ENCODE measurements around the gene ASIC3.

The ASIC3 gene

DNA sequence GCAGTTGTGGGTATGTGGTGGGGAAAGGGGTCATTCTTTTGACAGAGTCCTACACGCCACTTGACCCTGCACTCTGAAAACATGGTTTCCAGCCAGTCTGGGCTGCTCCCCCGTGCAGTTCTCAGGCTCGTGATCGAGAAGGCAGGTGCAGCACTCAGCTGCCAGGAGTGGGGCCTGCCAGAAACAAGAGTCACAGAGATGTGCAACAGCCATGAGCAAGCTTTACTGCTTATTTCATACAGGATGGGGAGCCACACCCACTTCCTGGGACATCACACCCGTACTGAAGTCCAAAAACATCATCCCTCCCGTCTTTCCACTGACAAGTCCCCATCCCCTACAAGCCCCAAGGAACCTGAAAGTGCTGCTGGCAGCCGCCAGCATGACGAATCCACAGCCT lies 33.4 kb upstream of the ASIC3 start:
- H3K4me2 ChIP-seq (ENCODE audit: low read length): no peak overlapping the region
- H3K4me3 ChIP-seq (ENCODE audit: low read length): no peak overlapping the region
- H3K9me3 ChIP-seq (replicated peaks; ENCODE audit: low read length): no peaks in the 10 kb centered on the region
- H3K4me1 ChIP-seq (ENCODE audit: control insufficient read depth, insufficient read depth, low read length): peaks cover 24% of the 10 kb centered on the region
- H3K36me3 ChIP-seq (ENCODE audit: insufficient read depth, low read length): no peaks in the 10 kb centered on the region
- H3K27me3 ChIP-seq (ENCODE audit: control insufficient read depth, insufficient read depth, low read length): peaks cover 58% of the 10 kb centered on the region
- no peak overlapping the region for H3K9ac ChIP-seq (ENCODE audit: low read depth, low read length)

DNA sequence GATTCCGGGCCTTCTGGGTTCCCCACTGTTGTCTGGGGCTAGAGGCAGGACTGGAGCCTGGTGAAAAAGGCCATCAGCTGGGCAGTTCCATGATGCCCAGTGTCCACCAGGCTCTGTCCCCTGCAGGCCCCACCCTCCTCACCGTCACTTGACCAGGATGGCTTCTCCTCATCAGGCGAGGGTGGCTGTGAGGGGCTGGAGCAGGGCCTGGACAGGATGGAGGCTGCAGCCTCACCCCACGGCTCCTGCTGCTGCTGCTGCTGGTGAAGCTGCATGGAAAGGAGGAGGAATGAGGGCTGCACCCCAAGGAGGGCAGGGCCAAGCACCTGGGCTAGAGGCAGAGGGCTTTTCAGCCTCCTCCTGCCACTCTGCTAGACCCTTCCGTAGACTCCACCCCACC lies 32.4 kb upstream of the ASIC3 start:
- H3K4me2 ChIP-seq (ENCODE audit: low read length): no peak overlapping the region
- no peaks in the 10 kb centered on the region for H3K36me3 ChIP-seq (ENCODE audit: insufficient read depth, low read length)
- H3K9ac ChIP-seq (ENCODE audit: low read depth, low read length): no peak overlapping the region
- H3K4me1 ChIP-seq (ENCODE audit: control insufficient read depth, insufficient read depth, low read length): peaks cover 24% of the 10 kb centered on the region
- H3K27me3 ChIP-seq (ENCODE audit: control insufficient read depth, insufficient read depth, low read length): peaks cover 58% of the 10 kb centered on the region
- no peaks in the 10 kb centered on the region for H3K9me3 ChIP-seq (replicated peaks; ENCODE audit: low read length)
- no peak overlapping the region for H3K4me3 ChIP-seq (ENCODE audit: low read length)

DNA sequence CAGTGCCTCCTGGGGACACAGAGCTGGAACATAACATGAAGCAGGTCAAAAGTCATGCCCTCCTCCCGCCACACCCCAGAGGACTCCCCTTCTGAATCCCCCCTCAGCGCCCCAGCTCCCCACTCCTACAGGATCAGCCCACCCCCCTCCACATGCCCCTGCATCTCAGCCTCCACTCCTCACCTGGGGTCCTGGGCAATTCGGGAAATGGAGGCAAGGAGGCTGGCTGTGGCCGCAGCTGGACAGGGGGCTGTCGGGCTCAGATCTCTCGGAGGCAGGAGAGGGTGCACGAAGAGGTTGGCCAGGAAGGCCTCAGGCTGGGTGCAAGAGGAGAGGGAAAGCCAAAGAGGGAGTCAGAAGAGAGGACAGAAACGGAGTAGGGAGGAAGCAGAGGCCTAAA lies 31.8 kb upstream of the ASIC3 start:
- Histone ChIP-seq H3K9me3 (replicated peaks; ENCODE audit: low read length) (no peaks in the 10 kb centered on the region), H3K36me3 (ENCODE audit: insufficient read depth, low read length) (no peaks in the 10 kb centered on the region), H3K27me3 (ENCODE audit: control insufficient read depth, insufficient read depth, low read length) (peaks cover 63% of the 10 kb centered on the region), H3K4me1 (ENCODE audit: control insufficient read depth, insufficient read depth, low read length) (peaks cover 24% of the 10 kb centered on the region), H3K4me3 (ENCODE audit: low read length) (no peak overlapping the region), H3K9ac (ENCODE audit: low read depth, low read length) (no peak overlapping the region), H3K4me2 (ENCODE audit: low read length) (no peak overlapping the region)

GRCh38 chr7:151016942-151017341 lies 31.4 kb upstream of the ASIC3 start:
- no peaks in the 10 kb centered on the region for H3K9me3 ChIP-seq (replicated peaks; ENCODE audit: low read length)
- no peak overlapping the region for H3K4me3 ChIP-seq (ENCODE audit: low read length)
- peaks cover 66% of the 10 kb centered on the region for H3K27me3 ChIP-seq (ENCODE audit: control insufficient read depth, insufficient read depth, low read length)
- H3K9ac ChIP-seq (ENCODE audit: low read depth, low read length): no peak overlapping the region
- peaks cover 24% of the 10 kb centered on the region for H3K4me1 ChIP-seq (ENCODE audit: control insufficient read depth, insufficient read depth, low read length)
- H3K36me3 ChIP-seq (ENCODE audit: insufficient read depth, low read length): no peaks in the 10 kb centered on the region
- no peak overlapping the region for H3K4me2 ChIP-seq (ENCODE audit: low read length)

DNA sequence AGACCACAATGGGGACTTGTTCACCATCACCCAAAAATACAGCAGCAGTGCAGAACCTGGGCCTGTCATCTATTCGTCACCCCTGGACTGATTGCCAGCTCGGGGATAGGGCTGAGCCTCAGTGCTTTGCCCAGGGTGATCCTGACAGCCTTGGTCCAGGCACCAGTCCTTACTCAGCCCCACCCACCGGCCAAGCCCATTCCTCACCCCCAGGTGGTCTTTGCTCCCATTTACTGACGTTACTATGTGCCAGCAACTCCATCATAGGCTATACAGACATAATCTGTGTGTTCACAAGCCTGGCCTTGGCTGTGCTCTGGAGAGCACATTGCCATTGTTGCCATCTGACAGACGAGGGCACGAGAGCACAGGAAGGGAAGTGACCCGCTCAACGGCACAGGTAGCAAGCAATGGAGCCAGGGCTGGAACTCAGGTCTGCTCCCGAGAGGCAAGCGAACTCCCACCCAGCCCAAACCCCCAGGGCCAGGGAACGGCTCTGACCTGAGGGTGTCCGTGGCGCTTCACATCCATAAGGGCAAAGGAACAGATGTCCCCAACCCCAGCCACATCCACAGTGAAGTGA lies 30.9 kb upstream of the ASIC3 start:
- peaks cover 24% of the 10 kb centered on the region for H3K4me1 ChIP-seq (ENCODE audit: control insufficient read depth, insufficient read depth, low read length)
- H3K9me3 ChIP-seq (replicated peaks; ENCODE audit: low read length): no peaks in the 10 kb centered on the region
- peak overlapping the region; percentile 80 for H3K4me2 ChIP-seq (ENCODE audit: low read length)
- no peak overlapping the region for H3K4me3 ChIP-seq (ENCODE audit: low read length)
- H3K9ac ChIP-seq (ENCODE audit: low read depth, low read length): no peak overlapping the region
- no peaks in the 10 kb centered on the region for H3K36me3 ChIP-seq (ENCODE audit: insufficient read depth, low read length)
- H3K27me3 ChIP-seq (ENCODE audit: control insufficient read depth, insufficient read depth, low read length): peaks cover 65% of the 10 kb centered on the region

GRCh38 chr7:151017953-151018420 lies 30.3 kb upstream of the ASIC3 start:
- Histone ChIP-seq H3K4me2 (ENCODE audit: low read length) (peak overlapping the region; percentile 80), H3K9ac (ENCODE audit: low read depth, low read length) (no peak overlapping the region), H3K4me1 (ENCODE audit: control insufficient read depth, insufficient read depth, low read length) (peaks cover 23% of the 10 kb centered on the region), H3K9me3 (replicated peaks; ENCODE audit: low read length) (no peaks in the 10 kb centered on the region), H3K36me3 (ENCODE audit: insufficient read depth, low read length) (no peaks in the 10 kb centered on the region), H3K4me3 (ENCODE audit: low read length) (peak overlapping the region; percentile 56), H3K27me3 (ENCODE audit: control insufficient read depth, insufficient read depth, low read length) (peaks cover 63% of the 10 kb centered on the region)

DNA sequence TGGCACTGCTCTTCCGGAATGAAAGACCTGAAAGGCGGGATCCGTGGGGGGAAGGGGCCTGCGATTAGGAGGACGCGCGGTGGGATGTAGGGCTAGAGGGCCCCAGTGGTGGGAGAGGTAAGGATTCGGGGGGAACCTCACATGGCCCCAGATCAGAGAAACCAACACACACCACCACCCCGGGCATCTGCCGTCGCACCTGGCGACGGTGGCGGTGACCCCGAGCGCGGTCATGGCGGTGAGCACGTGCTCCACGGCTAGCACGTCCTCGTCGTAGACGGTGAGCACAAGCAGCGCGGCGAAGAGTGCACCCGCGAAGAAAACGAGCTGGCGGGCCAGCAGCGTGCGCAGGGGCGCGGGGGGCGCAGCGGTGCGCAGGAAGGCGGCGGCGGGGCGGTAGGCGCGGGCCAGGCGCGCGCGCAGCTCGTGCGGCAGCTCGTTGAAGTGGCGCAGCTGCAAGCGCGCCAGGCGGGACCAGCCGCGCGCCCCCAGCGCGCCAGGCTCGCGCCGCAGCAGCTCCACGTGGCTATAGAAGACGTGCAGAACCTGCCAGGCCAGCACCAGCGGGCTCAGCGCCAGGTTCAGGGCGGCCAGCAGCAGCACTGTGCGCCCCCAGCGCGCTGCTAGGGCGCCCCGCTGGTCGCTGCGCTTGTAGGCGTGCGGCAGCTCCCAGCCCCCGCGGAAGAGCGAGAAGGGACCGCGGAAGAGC lies 29.8 kb upstream of the ASIC3 start:
- H3K4me2 ChIP-seq (ENCODE audit: low read length): peak overlapping the region; percentile 80
- no peak overlapping the region for H3K9ac ChIP-seq (ENCODE audit: low read depth, low read length)
- H3K4me1 ChIP-seq (ENCODE audit: control insufficient read depth, insufficient read depth, low read length): peaks cover 20% of the 10 kb centered on the region
- no peaks in the 10 kb centered on the region for H3K9me3 ChIP-seq (replicated peaks; ENCODE audit: low read length)
- peaks cover 66% of the 10 kb centered on the region for H3K27me3 ChIP-seq (ENCODE audit: control insufficient read depth, insufficient read depth, low read length)
- no peaks in the 10 kb centered on the region for H3K36me3 ChIP-seq (ENCODE audit: insufficient read depth, low read length)
- H3K4me3 ChIP-seq (ENCODE audit: low read length): peak overlapping the region; percentile 56

GRCh38 chr7:151019130-151019447 lies 29.2 kb upstream of the ASIC3 start:
- H3K4me3 ChIP-seq (ENCODE audit: low read length): peak overlapping the region; percentile 56
- no peaks in the 10 kb centered on the region for H3K36me3 ChIP-seq (ENCODE audit: insufficient read depth, low read length)
- H3K4me2 ChIP-seq (ENCODE audit: low read length): peak overlapping the region; percentile 80
- H3K4me1 ChIP-seq (ENCODE audit: control insufficient read depth, insufficient read depth, low read length): peaks cover 15% of the 10 kb centered on the region
- no peak overlapping the region for H3K9ac ChIP-seq (ENCODE audit: low read depth, low read length)
- peaks cover 63% of the 10 kb centered on the region for H3K27me3 ChIP-seq (ENCODE audit: control insufficient read depth, insufficient read depth, low read length)
- no peaks in the 10 kb centered on the region for H3K9me3 ChIP-seq (replicated peaks; ENCODE audit: low read length)

GRCh38 chr7:151020231-151020630 lies 28.1 kb upstream of the ASIC3 start:
- Histone ChIP-seq H3K9me3 (replicated peaks; ENCODE audit: low read length) (no peaks in the 10 kb centered on the region), H3K4me3 (ENCODE audit: low read length) (no peak overlapping the region), H3K4me2 (ENCODE audit: low read length) (no peak overlapping the region), H3K36me3 (ENCODE audit: insufficient read depth, low read length) (no peaks in the 10 kb centered on the region), H3K9ac (ENCODE audit: low read depth, low read length) (no peak overlapping the region), H3K4me1 (ENCODE audit: control insufficient read depth, insufficient read depth, low read length) (peaks cover 13% of the 10 kb centered on the region), H3K27me3 (ENCODE audit: control insufficient read depth, insufficient read depth, low read length) (peaks cover 64% of the 10 kb centered on the region)

DNA sequence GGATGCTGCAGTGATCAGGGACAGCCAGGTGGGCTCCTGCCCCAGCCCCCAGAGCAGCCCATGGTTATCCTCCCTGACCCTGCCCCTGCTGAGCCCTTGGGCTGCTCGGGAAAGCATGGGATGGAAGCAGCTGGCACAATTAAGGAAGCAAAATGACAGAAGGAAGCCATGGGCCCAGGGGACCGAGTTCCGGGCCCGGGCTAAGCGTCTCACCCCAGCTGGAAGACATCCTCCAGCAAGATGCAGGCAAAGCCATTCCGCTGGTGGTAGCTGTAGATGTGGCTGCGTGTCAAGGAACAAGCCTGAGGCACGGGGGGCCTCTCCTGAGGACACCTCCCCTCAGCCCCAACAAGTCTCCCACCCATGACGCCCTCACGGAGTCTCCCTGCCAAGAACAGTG lies 25.1 kb upstream of the ASIC3 start:
- Histone ChIP-seq H3K27me3 (ENCODE audit: control insufficient read depth, insufficient read depth, low read length) (peaks cover 52% of the 10 kb centered on the region), H3K4me2 (ENCODE audit: low read length) (no peak overlapping the region), H3K9me3 (replicated peaks; ENCODE audit: low read length) (no peaks in the 10 kb centered on the region), H3K9ac (ENCODE audit: low read depth, low read length) (no peak overlapping the region), H3K4me1 (ENCODE audit: control insufficient read depth, insufficient read depth, low read length) (peaks cover 15% of the 10 kb centered on the region), H3K36me3 (ENCODE audit: insufficient read depth, low read length) (no peaks in the 10 kb centered on the region), H3K4me3 (ENCODE audit: low read length) (no peak overlapping the region)

DNA sequence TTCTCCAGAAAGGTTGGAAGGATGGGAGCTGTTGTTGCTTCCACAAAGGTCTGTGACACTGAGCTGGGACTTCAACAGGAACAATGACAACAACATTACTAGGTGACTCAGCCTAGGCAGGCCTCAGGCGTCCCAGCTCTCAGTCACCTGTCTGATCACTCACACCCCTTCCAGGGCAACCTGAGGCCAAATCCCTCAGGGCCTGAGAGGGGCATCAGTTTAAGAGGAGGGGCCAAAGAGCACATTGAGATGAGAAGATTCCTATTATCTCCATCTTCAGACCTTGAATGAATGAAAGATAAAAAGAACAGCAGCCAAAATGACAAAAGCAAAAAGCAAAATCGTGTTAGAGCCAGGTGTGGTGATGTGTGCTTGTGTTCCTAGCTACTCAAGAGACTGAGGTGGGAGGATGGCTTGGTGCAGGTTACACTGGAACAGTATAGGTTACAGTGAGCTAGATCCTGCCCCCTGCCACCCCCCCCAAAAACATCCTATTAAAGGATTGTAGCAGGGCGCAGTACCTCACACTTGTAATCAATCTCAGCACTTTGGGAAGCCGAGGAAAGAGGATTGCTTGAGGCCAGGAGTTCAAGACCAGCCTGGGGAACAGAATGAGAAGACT lies 23.8 kb upstream of the ASIC3 start, which contains the start of gene ATG9B:
ATG9B (minus strand) TSS at position 60 of the 622 bp plus-strand sequence. CDS start 71 bp downstream, outside the sequence.
- Histone ChIP-seq H3K4me2 (ENCODE audit: low read length) (no peak within 1 kb of the TSS), H3K27me3 (ENCODE audit: control insufficient read depth, insufficient read depth, low read length) (peaks cover 39% of the 10 kb centered on the region), H3K9me3 (replicated peaks; ENCODE audit: low read length) (no peaks in the 10 kb centered on the region), H3K9ac (ENCODE audit: low read depth, low read length) (no peak within 1 kb of the TSS), H3K36me3 (ENCODE audit: insufficient read depth, low read length) (no peaks in the 10 kb centered on the region), H3K4me3 (ENCODE audit: low read length) (no peak within 1 kb of the TSS), H3K4me1 (ENCODE audit: control insufficient read depth, insufficient read depth, low read length) (peaks cover 7% of the 10 kb centered on the region)

Measured in skeletal muscle satellite cell (primary cell).